Measurements from ENCODE around the gene PET100.

DNA sequence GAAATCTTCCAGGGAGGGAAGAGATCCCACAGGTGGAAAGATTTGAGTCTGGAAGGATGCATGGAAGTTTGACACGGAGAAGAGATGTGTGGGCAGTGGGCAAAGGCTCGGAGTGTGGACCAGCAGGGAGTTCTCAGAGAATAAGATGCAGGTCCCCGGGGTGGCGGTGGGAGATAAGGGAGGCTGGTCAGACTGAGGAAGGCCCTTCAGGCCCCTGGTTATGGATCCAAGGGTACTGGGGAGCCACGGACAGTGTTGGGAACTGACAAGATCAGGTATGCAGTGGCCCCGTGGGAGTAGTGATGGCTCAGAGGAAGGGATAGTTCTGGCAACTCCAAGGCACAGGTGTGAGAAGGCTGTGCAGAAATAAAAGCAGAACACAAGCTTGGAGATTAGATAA is 31.4 kb upstream of the PET100 start:
- TF ChIP-seq, protein P1, sequence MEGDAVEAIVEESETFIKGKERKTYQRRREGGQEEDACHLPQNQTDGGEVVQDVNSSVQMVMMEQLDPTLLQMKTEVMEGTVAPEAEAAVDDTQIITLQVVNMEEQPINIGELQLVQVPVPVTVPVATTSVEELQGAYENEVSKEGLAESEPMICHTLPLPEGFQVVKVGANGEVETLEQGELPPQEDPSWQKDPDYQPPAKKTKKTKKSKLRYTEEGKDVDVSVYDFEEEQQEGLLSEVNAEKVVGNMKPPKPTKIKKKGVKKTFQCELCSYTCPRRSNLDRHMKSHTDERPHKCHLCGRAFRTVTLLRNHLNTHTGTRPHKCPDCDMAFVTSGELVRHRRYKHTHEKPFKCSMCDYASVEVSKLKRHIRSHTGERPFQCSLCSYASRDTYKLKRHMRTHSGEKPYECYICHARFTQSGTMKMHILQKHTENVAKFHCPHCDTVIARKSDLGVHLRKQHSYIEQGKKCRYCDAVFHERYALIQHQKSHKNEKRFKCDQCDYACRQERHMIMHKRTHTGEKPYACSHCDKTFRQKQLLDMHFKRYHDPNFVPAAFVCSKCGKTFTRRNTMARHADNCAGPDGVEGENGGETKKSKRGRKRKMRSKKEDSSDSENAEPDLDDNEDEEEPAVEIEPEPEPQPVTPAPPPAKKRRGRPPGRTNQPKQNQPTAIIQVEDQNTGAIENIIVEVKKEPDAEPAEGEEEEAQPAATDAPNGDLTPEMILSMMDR (IDR thresholded peaks at IDR 0.05) = no peak
- no peak for TF ChIP-seq POLR2A (IDR thresholded peaks at IDR 0.05)
